Measurements from ENCODE around the gene RCSD1.

The RCSD1 gene

DNA sequence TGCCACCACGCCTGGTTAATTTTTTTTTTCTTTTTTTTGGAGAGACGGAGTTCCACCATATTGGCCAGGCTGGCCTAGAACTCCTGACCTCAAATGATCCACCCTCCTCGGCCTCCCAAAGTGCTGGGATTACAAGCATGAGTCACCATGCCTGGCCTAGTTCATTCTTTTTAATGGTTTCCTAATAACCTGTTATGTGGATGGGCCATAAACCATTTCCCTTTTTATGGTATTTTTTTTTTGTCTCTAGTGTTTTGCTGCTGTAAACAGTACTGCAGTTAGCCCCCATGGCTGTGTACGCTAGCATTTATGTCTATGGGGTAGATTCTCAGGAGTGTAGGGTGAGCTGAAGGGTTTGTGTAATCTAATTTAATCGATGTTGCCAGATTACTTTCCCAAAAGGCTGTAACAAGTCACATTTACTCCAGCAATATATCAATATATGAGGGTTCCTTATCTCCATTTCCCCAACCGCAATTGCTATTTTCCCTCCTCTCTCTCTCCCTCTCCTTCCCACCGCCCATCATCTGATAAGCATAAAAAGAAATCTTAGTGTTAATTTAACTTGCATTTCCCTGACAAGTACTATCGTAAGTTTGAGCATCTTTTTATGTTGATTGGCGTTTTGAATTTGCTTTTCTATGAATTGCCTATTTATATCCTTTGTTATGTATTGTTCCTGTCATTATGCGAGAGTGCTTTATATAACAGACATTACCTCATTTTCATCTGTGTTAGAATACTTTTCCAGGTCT lies 28.7 kb downstream of the RCSD1 start (continued):
- TF ChIP-seq ZC3H10 (CRISPR knock-in tag; IDR thresholded peaks at IDR 0.05) (no peak), PPARA (CRISPR knock-in tag; IDR thresholded peaks at IDR 0.05; ENCODE audit: borderline replicate concordance) (no peak), TCF4 (CRISPR knock-in tag; IDR thresholded peaks at IDR 0.05; ENCODE audit: borderline replicate concordance) (no peak)
- TF ChIP-seq, protein P1, sequence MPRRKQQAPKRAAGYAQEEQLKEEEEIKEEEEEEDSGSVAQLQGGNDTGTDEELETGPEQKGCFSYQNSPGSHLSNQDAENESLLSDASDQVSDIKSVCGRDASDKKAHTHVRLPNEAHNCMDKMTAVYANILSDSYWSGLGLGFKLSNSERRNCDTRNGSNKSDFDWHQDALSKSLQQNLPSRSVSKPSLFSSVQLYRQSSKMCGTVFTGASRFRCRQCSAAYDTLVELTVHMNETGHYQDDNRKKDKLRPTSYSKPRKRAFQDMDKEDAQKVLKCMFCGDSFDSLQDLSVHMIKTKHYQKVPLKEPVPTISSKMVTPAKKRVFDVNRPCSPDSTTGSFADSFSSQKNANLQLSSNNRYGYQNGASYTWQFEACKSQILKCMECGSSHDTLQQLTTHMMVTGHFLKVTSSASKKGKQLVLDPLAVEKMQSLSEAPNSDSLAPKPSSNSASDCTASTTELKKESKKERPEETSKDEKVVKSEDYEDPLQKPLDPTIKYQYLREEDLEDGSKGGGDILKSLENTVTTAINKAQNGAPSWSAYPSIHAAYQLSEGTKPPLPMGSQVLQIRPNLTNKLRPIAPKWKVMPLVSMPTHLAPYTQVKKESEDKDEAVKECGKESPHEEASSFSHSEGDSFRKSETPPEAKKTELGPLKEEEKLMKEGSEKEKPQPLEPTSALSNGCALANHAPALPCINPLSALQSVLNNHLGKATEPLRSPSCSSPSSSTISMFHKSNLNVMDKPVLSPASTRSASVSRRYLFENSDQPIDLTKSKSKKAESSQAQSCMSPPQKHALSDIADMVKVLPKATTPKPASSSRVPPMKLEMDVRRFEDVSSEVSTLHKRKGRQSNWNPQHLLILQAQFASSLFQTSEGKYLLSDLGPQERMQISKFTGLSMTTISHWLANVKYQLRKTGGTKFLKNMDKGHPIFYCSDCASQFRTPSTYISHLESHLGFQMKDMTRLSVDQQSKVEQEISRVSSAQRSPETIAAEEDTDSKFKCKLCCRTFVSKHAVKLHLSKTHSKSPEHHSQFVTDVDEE (CRISPR knock-in tag; IDR thresholded peaks at IDR 0.05), result no peak

DNA sequence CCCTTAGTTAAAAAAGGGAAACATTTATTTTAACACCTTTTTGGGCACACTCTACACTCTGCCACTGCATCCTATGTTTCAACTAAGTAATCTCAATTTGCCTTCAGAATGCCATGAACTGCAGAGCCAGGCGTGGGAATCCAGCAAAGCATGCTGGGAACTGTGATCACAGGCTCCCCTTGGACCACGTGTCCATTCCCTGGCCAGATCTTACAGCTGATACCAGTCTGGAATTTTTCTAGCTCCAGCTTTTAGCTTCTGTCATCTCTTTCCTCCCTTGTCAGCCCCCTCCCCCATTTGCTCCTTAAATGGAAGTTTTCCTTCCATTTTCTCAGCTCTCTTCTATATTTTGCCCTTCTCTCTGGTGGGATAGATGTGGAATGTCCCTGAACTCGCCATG lies 29.4 kb downstream of the RCSD1 start:
- TF ChIP-seq, protein P2, sequence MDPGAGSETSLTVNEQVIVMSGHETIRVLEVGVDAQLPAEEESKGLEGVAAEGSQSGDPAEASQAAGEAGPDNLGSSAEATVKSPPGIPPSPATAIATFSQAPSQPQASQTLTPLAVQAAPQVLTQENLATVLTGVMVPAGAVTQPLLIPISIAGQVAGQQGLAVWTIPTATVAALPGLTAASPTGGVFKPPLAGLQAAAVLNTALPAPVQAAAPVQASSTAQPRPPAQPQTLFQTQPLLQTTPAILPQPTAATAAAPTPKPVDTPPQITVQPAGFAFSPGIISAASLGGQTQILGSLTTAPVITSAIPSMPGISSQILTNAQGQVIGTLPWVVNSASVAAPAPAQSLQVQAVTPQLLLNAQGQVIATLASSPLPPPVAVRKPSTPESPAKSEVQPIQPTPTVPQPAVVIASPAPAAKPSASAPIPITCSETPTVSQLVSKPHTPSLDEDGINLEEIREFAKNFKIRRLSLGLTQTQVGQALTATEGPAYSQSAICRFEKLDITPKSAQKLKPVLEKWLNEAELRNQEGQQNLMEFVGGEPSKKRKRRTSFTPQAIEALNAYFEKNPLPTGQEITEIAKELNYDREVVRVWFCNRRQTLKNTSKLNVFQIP (CRISPR knock-in tag; IDR thresholded peaks at IDR 0.05; ENCODE audit: borderline replicate concordance, low read depth), result no peak
- no peak for TF ChIP-seq ZFP3 (CRISPR knock-in tag; IDR thresholded peaks at IDR 0.05)
- no peak for TF ChIP-seq ZNF70 (CRISPR knock-in tag; IDR thresholded peaks at IDR 0.05)
- no peak for TF ChIP-seq TCF4 (CRISPR knock-in tag; IDR thresholded peaks at IDR 0.05; ENCODE audit: borderline replicate concordance)
- TF ChIP-seq SNAI2 (CRISPR knock-in tag; IDR thresholded peaks at IDR 0.05), result no peak
- no peak for TF ChIP-seq ARNTL (CRISPR knock-in tag; IDR thresholded peaks at IDR 0.05; ENCODE audit: borderline replicate concordance, low read depth)
- no peak for ATAC-seq

DNA sequence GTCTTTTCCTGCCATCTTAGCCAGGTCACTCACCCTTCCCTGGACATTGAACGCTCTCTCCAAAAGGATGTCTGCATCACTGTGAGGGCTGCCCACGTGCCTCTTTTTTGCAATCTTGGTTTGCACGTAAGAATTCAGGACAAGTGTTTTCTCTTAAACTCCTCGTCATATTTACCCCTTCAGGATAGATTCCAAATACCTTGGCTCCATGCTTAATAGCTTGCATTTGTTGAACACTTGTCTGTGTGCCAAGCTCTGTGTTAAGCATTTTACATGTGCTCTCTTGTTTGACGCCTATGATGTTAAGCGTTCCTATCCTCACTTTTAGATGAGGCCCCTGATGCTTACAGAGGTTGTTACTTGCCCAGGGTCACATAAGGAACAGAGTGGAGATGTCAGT lies 29.8 kb downstream of the RCSD1 start:
- no peak for ATAC-seq
- no peak for TF ChIP-seq SNAI2 (CRISPR knock-in tag; IDR thresholded peaks at IDR 0.05)
- no peak for TF ChIP-seq ZNF70 (CRISPR knock-in tag; IDR thresholded peaks at IDR 0.05)
- no peak for TF ChIP-seq TOX (CRISPR knock-in tag; IDR thresholded peaks at IDR 0.05; ENCODE audit: borderline replicate concordance)
- TF ChIP-seq ESRRG (CRISPR knock-in tag; IDR thresholded peaks at IDR 0.05), result no peak
- TF ChIP-seq PPARA (CRISPR knock-in tag; IDR thresholded peaks at IDR 0.05; ENCODE audit: borderline replicate concordance), result no peak
- no peak for TF ChIP-seq BACH2 (CRISPR knock-in tag; IDR thresholded peaks at IDR 0.05; ENCODE audit: borderline replicate concordance)
- TF ChIP-seq, protein P3, sequence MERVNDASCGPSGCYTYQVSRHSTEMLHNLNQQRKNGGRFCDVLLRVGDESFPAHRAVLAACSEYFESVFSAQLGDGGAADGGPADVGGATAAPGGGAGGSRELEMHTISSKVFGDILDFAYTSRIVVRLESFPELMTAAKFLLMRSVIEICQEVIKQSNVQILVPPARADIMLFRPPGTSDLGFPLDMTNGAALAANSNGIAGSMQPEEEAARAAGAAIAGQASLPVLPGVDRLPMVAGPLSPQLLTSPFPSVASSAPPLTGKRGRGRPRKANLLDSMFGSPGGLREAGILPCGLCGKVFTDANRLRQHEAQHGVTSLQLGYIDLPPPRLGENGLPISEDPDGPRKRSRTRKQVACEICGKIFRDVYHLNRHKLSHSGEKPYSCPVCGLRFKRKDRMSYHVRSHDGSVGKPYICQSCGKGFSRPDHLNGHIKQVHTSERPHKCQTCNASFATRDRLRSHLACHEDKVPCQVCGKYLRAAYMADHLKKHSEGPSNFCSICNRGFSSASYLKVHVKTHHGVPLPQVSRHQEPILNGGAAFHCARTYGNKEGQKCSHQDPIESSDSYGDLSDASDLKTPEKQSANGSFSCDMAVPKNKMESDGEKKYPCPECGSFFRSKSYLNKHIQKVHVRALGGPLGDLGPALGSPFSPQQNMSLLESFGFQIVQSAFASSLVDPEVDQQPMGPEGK (CRISPR knock-in tag; IDR thresholded peaks at IDR 0.05; ENCODE audit: borderline replicate concordance), result no peak
- no peak for TF ChIP-seq CSDC2 (CRISPR knock-in tag; IDR thresholded peaks at IDR 0.05)
- no peak for TF ChIP-seq ZFP3 (CRISPR knock-in tag; IDR thresholded peaks at IDR 0.05)
- no peak for TF ChIP-seq ARNTL (CRISPR knock-in tag; IDR thresholded peaks at IDR 0.05; ENCODE audit: borderline replicate concordance, low read depth)
- TF ChIP-seq GLIS3 (CRISPR knock-in tag; IDR thresholded peaks at IDR 0.05), result no peak
- TF ChIP-seq TCF4 (CRISPR knock-in tag; IDR thresholded peaks at IDR 0.05; ENCODE audit: borderline replicate concordance), result no peak
- no peak for TF ChIP-seq ZNF565 (CRISPR knock-in tag; conservative IDR thresholded peaks at IDR 0.05; ENCODE audit: low read depth)
- TF ChIP-seq, protein P4, sequence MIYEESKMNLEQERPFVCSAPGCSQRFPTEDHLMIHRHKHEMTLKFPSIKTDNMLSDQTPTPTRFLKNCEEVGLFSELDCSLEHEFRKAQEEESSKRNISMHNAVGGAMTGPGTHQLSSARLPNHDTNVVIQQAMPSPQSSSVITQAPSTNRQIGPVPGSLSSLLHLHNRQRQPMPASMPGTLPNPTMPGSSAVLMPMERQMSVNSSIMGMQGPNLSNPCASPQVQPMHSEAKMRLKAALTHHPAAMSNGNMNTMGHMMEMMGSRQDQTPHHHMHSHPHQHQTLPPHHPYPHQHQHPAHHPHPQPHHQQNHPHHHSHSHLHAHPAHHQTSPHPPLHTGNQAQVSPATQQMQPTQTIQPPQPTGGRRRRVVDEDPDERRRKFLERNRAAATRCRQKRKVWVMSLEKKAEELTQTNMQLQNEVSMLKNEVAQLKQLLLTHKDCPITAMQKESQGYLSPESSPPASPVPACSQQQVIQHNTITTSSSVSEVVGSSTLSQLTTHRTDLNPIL (CRISPR knock-in tag; IDR thresholded peaks at IDR 0.05; ENCODE audit: low read depth), result no peak
- TF ChIP-seq RARB (CRISPR knock-in tag; IDR thresholded peaks at IDR 0.05), result no peak
- TF ChIP-seq ZFP30 (CRISPR knock-in tag; IDR thresholded peaks at IDR 0.05), result no peak
- no peak for TF ChIP-seq ZC3H10 (CRISPR knock-in tag; IDR thresholded peaks at IDR 0.05)
- TF ChIP-seq ZNF8 (CRISPR knock-in tag; IDR thresholded peaks at IDR 0.05), result no peak

Measured in SK-N-SH treated with all-trans-retinoic acid at 6 μM for 48 hours (cell line).